ENCODE results near the gene MCTP2.

GRCh38 chr15:94253742-94254141 is 22.4 kb downstream of the MCTP2 start:
- TF ChIP-seq, protein P1, sequence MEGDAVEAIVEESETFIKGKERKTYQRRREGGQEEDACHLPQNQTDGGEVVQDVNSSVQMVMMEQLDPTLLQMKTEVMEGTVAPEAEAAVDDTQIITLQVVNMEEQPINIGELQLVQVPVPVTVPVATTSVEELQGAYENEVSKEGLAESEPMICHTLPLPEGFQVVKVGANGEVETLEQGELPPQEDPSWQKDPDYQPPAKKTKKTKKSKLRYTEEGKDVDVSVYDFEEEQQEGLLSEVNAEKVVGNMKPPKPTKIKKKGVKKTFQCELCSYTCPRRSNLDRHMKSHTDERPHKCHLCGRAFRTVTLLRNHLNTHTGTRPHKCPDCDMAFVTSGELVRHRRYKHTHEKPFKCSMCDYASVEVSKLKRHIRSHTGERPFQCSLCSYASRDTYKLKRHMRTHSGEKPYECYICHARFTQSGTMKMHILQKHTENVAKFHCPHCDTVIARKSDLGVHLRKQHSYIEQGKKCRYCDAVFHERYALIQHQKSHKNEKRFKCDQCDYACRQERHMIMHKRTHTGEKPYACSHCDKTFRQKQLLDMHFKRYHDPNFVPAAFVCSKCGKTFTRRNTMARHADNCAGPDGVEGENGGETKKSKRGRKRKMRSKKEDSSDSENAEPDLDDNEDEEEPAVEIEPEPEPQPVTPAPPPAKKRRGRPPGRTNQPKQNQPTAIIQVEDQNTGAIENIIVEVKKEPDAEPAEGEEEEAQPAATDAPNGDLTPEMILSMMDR (IDR thresholded peaks at IDR 0.05 in 4 of 5, conservative IDR thresholded peaks at IDR 0.05 in 1 of 5), result no peak
- TF ChIP-seq POLR2A (IDR thresholded peaks at IDR 0.05), result no peak

Measured in gastrocnemius medialis (tissue), 4 donors.